ENCODE results near the gene HEPHL1.
A peak's percentile ranks its signal among the peaks of the same experiment; 100 is the strongest.

- TF ChIP-seq CTCF (IDR thresholded peaks at IDR 0.05) (no peak), POLR2A (IDR thresholded peaks at IDR 0.05) (peak; percentile 30), POLR2AphosphoS5 (IDR thresholded peaks at IDR 0.05) (peak; percentile 60 to 82 (median 78)), EP300 (IDR thresholded peaks at IDR 0.05; ENCODE audit: low read depth) (no peak)
Observed at GRCh38 chr11:94130298-94131046, 109.3 kb downstream of the HEPHL1 start.
